ENCODE data around the gene SAMD5. TPM values are rescaled to one million over a fixed set of nuclear protein-coding genes. Genes with fewer than 3 reads are reported as not detected.

SAMD5 gene
- total and polyA plus RNA-seq, 2 experiments from 2014 or later, result 0.03 TPM; not detected in 1

DNA sequence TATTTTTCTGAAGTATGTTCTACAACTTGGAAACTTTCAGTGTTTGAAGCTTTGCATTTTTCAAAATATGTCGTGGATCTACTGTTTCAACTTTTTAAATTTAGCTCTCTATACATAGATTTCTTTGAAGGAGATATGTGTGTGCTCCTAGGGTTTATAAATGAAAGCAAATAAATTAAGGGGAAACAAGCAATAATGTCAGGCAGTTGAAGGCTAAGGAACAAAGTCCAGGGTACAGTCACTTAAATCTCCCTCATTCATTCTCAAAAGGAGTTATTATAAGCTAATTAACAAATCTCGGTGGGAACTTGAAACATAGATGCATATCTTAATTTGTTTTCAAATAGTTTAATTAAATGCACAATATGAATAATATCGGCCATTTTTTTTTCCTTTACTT is 79.4 kb downstream of the SAMD5 start:
- Mint-ChIP-seq H3K4me1 (no peaks in the 10 kb centered on the region), H3K36me3 (ENCODE audit: low read depth) (no peaks in the 10 kb centered on the region), H3K4me3 (no peak overlapping the region), H3K27ac (no peak overlapping the region), H3K9me3 (no peaks in the 10 kb centered on the region), H3K27me3 (ENCODE audit: insufficient read depth, low read depth, poor library complexity) (no peaks in the 10 kb centered on the region)
- Histone ChIP-seq H3K27me3 (ENCODE audit: insufficient read depth) (no peaks in the 10 kb centered on the region), H3K79me2 (replicated peaks; ENCODE audit: insufficient read depth) (no peaks in the 10 kb centered on the region), H3K9me2 (ENCODE audit: insufficient read depth) (no peaks in the 10 kb centered on the region), H3F3A (replicated peaks; ENCODE audit: low read depth) (no peaks in the 10 kb centered on the region), H3K4me3 (no peak overlapping the region), H3K36me3 (ENCODE audit: insufficient read depth) (no peaks in the 10 kb centered on the region), H3K4me2 (no peak overlapping the region), H3K4me1 (ENCODE audit: insufficient read depth) (no peaks in the 10 kb centered on the region), H3K27ac (ENCODE audit: low read depth) (no peak overlapping the region), H2AFZ (no peak overlapping the region), H4K20me1 (replicated peaks; ENCODE audit: insufficient read depth) (no peaks in the 10 kb centered on the region)
- DNase-seq (ENCODE audit: low spot score), result no peak
- no peak for TF ChIP-seq EZH2 (IDR thresholded peaks at IDR 0.05; ENCODE audit: low read depth, unreplicated experiment)
- no peak for TF ChIP-seq NANOG (IDR thresholded peaks at IDR 0.05; ENCODE audit: borderline replicate concordance)
- no peak for TF ChIP-seq CREB1 (CRISPR knock-in tag; IDR thresholded peaks at IDR 0.05; ENCODE audit: low read depth)
- no peak for TF ChIP-seq JUNB (IDR thresholded peaks at IDR 0.05; ENCODE audit: unreplicated experiment)
- no peak for TF ChIP-seq EZH2phosphoT487 (IDR thresholded peaks at IDR 0.05; ENCODE audit: unreplicated experiment)
- TF ChIP-seq, protein P1, sequence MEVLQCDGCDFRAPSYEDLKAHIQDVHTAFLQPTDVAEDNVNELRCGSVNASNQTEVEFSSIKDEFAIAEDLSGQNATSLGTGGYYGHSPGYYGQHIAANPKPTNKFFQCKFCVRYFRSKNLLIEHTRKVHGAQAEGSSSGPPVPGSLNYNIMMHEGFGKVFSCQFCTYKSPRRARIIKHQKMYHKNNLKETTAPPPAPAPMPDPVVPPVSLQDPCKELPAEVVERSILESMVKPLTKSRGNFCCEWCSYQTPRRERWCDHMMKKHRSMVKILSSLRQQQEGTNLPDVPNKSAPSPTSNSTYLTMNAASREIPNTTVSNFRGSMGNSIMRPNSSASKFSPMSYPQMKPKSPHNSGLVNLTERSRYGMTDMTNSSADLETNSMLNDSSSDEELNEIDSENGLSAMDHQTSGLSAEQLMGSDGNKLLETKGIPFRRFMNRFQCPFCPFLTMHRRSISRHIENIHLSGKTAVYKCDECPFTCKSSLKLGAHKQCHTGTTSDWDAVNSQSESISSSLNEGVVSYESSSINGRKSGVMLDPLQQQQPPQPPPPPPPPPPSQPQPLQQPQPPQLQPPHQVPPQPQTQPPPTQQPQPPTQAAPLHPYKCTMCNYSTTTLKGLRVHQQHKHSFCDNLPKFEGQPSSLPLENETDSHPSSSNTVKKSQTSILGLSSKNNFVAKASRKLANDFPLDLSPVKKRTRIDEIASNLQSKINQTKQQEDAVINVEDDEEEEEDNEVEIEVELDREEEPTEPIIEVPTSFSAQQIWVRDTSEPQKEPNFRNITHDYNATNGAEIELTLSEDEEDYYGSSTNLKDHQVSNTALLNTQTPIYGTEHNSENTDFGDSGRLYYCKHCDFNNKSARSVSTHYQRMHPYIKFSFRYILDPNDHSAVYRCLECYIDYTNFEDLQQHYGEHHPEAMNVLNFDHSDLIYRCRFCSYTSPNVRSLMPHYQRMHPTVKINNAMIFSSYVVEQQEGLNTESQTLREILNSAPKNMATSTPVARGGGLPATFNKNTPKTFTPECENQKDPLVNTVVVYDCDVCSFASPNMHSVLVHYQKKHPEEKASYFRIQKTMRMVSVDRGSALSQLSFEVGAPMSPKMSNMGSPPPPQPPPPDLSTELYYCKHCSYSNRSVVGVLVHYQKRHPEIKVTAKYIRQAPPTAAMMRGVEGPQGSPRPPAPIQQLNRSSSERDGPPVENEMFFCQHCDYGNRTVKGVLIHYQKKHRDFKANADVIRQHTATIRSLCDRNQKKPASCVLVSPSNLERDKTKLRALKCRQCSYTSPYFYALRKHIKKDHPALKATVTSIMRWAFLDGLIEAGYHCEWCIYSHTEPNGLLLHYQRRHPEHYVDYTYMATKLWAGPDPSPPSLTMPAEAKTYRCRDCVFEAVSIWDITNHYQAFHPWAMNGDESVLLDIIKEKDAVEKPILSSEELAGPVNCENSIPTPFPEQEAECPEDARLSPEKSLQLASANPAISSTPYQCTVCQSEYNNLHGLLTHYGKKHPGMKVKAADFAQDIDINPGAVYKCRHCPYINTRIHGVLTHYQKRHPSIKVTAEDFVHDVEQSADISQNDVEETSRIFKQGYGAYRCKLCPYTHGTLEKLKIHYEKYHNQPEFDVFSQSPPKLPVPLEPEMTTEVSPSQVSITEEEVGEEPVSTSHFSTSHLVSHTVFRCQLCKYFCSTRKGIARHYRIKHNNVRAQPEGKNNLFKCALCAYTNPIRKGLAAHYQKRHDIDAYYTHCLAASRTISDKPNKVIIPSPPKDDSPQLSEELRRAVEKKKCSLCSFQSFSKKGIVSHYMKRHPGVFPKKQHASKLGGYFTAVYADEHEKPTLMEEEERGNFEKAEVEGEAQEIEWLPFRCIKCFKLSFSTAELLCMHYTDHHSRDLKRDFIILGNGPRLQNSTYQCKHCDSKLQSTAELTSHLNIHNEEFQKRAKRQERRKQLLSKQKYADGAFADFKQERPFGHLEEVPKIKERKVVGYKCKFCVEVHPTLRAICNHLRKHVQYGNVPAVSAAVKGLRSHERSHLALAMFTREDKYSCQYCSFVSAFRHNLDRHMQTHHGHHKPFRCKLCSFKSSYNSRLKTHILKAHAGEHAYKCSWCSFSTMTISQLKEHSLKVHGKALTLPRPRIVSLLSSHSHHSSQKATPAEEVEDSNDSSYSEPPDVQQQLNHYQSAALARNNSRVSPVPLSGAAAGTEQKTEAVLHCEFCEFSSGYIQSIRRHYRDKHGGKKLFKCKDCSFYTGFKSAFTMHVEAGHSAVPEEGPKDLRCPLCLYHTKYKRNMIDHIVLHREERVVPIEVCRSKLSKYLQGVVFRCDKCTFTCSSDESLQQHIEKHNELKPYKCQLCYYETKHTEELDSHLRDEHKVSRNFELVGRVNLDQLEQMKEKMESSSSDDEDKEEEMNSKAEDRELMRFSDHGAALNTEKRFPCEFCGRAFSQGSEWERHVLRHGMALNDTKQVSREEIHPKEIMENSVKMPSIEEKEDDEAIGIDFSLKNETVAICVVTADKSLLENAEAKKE (CRISPR knock-in tag; IDR thresholded peaks at IDR 0.05), result no peak
- TF ChIP-seq, protein P2, sequence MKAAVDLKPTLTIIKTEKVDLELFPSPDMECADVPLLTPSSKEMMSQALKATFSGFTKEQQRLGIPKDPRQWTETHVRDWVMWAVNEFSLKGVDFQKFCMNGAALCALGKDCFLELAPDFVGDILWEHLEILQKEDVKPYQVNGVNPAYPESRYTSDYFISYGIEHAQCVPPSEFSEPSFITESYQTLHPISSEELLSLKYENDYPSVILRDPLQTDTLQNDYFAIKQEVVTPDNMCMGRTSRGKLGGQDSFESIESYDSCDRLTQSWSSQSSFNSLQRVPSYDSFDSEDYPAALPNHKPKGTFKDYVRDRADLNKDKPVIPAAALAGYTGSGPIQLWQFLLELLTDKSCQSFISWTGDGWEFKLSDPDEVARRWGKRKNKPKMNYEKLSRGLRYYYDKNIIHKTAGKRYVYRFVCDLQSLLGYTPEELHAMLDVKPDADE (IDR thresholded peaks at IDR 0.05), result no peak
- TF ChIP-seq, protein P3, sequence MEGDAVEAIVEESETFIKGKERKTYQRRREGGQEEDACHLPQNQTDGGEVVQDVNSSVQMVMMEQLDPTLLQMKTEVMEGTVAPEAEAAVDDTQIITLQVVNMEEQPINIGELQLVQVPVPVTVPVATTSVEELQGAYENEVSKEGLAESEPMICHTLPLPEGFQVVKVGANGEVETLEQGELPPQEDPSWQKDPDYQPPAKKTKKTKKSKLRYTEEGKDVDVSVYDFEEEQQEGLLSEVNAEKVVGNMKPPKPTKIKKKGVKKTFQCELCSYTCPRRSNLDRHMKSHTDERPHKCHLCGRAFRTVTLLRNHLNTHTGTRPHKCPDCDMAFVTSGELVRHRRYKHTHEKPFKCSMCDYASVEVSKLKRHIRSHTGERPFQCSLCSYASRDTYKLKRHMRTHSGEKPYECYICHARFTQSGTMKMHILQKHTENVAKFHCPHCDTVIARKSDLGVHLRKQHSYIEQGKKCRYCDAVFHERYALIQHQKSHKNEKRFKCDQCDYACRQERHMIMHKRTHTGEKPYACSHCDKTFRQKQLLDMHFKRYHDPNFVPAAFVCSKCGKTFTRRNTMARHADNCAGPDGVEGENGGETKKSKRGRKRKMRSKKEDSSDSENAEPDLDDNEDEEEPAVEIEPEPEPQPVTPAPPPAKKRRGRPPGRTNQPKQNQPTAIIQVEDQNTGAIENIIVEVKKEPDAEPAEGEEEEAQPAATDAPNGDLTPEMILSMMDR (conservative IDR thresholded peaks at IDR 0.05; ENCODE audit: low read depth in 2 of 2), result no peak
- no peak for TF ChIP-seq POLR2AphosphoS5 (IDR thresholded peaks at IDR 0.05; ENCODE audit: low read depth)
- TF ChIP-seq, protein P4, sequence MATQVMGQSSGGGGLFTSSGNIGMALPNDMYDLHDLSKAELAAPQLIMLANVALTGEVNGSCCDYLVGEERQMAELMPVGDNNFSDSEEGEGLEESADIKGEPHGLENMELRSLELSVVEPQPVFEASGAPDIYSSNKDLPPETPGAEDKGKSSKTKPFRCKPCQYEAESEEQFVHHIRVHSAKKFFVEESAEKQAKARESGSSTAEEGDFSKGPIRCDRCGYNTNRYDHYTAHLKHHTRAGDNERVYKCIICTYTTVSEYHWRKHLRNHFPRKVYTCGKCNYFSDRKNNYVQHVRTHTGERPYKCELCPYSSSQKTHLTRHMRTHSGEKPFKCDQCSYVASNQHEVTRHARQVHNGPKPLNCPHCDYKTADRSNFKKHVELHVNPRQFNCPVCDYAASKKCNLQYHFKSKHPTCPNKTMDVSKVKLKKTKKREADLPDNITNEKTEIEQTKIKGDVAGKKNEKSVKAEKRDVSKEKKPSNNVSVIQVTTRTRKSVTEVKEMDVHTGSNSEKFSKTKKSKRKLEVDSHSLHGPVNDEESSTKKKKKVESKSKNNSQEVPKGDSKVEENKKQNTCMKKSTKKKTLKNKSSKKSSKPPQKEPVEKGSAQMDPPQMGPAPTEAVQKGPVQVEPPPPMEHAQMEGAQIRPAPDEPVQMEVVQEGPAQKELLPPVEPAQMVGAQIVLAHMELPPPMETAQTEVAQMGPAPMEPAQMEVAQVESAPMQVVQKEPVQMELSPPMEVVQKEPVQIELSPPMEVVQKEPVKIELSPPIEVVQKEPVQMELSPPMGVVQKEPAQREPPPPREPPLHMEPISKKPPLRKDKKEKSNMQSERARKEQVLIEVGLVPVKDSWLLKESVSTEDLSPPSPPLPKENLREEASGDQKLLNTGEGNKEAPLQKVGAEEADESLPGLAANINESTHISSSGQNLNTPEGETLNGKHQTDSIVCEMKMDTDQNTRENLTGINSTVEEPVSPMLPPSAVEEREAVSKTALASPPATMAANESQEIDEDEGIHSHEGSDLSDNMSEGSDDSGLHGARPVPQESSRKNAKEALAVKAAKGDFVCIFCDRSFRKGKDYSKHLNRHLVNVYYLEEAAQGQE (IDR thresholded peaks at IDR 0.05; ENCODE audit: unreplicated experiment), result no peak
- TF ChIP-seq ZNF114 (CRISPR knock-in tag; IDR thresholded peaks at IDR 0.05), result no peak
- TF ChIP-seq ZNF331 (CRISPR knock-in tag; IDR thresholded peaks at IDR 0.05; ENCODE audit: low read depth), result no peak
- TF ChIP-seq STAT1 (IDR thresholded peaks at IDR 0.05; ENCODE audit: unreplicated experiment), result no peak
- no peak for ATAC-seq

Measured in GM23338 (cell line).